DND-41 (cell line): ENCODE measurements around the gene DNMT3L.

ENCODE experiments used
- CTCF ChIP-seq: IDR thresholded peaks from 2 replicates; pipeline ENCODE4 v1.5.1; 2012; ENCODE audit warnings: borderline replicate concordance, low read length, moderate library complexity, mild to moderate bottlenecking; ENCODE audit not compliant: poor library complexity, severe bottlenecking; ENCODE audit errors: extremely low read depth
- EZH2 ChIP-seq: IDR thresholded peaks from 3 replicates; pipeline ENCODE4 v1.6.1; 2012; ENCODE audit warnings: borderline replicate concordance, low read depth, mild to moderate bottlenecking, moderate library complexity, low read length, inconsistent platforms; ENCODE audit not compliant: severe bottlenecking

GRCh38 chr21:44269090-44269489 is 7.4 kb upstream of the DNMT3L start:
- no peak for TF ChIP-seq CTCF
- TF ChIP-seq EZH2: no peak
